GM19099 (cell line): ENCODE data around the gene INO80.

Experiments
- POLR2A ChIP-seq: IDR thresholded peaks from 3 replicates; pipeline ENCODE4 v1.6.1; 2011; ENCODE audit warnings: low read depth; ENCODE audit not compliant: insufficient read length; ENCODE audit errors: extremely low read depth

The INO80 gene

GRCh38 chr15:41024885-41025284, 91.2 kb downstream of the INO80 start:
- TF ChIP-seq POLR2A: no peak

GRCh38 chr15:41024131-41024530, 91.9 kb downstream of the INO80 start:
- TF ChIP-seq POLR2A: no peak

- TF ChIP-seq POLR2A: no peak
Measured at GRCh38 chr15:41022487-41023090, 93.5 kb downstream of the INO80 start.

DNA sequence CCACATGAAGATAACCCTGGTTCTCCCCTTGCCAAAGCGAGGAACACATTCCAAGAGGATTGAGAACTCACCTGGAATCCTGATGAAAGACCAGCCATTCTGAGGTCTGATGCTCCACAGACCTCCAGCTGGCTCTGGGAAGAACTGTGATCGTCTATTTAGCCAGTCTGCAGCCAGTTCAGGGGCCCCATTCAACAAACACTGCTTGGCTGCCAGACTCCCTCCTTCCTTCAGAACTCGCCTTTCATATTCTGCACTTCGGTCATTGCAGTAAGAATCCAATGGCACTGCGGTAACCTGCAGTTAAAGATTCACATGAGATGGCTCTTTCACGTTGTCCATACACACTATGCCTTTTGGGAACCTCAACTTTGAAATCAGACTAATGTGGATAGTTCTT, 95.3 kb downstream of the INO80 start:
- no peak for TF ChIP-seq POLR2A

DNA sequence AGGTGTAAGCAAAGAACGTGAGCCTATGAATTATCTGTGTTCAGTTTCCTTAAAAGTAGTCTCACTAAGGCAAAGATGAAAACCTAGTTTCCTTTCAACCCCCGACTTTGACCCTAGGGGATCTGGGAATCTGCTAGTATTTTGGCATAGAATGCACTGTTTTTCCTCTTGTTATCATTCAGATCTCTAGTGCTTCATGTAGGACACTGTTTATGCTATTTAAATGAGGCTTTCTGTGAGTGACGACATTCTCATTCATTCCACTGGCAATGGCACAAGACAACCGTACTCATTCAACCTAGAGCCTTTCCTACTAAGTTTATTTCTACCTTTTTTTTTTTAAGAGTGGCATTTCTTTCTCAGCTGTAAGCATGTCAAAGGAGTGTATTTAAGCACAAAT, 95.8 kb downstream of the INO80 start:
- no peak for TF ChIP-seq POLR2A

DNA sequence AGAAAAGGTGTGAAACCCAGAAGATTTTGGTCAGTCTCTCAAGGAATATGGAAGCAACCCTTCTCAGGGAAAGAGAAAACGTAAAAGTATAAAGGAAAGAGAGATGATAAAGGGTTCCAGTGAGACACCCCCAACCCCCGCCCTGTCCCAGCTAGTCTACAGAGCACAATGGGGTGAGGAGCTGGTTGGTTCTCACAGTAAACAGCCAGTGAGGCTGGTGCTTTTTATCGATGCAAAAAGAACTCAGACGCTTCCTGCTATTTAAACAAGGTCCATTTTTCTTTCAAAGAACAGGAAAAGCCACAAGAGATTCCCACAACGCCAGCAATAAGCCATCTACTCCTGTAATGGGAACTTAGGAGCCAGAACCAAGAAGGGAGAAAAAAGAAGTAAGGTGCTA, 96.9 kb downstream of the INO80 start:
- TF ChIP-seq POLR2A: no peak

DNA sequence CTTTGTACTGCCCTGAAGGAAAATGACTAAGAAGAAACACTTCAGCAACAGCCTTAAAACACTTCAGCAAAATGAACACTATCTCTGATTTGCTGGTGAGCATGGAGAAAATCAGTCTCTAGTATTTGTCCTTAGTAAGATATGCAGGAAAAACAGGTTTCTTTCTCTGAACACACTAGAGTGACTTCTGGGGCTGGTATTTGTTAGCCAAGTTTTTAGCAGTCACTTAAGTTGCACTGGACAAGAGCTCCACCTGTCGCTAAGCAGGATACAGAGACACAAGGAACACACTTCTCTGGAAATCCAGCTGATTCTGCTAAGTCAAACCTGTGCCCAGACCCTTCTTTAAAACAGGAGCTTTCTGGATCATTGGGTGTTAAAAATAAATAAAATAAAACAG, 97.5 kb downstream of the INO80 start:
- no peak for TF ChIP-seq POLR2A

DNA sequence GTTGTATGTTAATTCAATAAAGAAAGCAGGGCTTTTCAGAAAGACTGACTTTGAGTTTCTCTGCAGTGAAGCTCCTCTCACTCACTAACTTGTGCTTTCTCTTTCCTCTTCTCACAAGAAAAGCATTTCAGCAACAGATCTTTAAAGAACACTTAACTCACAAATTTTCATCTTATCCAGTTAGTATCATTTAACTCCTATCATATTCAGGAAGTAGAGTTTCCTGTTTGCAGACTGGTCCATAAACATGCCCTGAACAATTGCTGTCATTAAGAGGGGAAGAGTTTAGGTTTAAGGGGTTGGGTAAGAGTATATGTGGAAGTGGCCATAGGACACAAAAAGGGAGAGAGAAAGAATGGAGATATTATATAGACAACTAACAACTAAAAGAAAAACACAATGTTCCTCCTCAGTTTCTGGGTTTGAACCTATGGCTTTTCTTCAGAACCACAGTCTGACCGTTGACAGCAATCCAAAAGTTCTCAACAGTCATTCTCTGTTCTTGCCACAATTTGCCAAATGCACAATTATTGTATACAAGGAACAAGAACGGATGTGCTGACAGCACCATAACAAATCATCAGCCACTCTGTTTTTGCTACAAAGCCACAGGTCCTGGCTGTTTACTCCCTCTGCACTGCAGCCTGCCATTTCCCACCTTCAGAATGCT, 98.9 kb downstream of the INO80 start:
- no peak for TF ChIP-seq POLR2A

GRCh38 chr15:41013691-41014414, 102.2 kb downstream of the INO80 start:
- TF ChIP-seq POLR2A: no peak

DNA sequence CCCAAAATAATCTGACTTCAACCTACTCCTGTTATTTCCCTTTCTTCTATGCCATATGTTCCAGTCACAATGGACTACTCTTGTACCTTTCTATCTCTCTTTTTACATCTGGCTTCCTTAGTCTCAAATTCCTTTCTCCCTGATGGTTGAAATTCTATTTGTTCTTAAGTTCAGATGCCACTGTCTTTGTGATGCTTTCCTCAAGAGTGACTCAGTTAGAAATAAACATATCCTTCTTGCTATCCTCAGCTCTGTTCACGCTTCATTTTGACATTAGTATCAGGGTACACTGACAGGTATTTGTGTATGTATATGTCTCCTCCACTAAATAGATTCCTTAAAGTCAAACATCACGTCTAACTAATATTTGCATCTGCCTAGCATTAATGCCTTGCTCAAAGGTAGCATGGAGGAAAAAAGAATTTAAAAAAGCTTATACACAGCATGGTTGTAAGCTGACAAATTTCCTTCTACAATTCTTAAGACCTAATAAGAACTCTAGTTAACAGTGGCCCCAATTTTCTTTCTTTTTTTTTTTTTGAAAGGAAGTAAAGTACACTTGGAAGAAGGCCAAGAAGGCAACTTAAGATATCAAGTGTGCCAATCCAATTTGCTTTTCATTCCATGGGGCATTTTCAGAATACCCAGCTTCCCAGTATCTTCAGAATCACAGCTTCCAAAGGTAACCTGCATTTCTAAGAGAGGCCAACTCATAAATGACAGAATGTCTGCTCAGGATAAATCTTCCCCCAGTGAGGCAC, 104.8 kb downstream of the INO80 start:
- no peak for TF ChIP-seq POLR2A

DNA sequence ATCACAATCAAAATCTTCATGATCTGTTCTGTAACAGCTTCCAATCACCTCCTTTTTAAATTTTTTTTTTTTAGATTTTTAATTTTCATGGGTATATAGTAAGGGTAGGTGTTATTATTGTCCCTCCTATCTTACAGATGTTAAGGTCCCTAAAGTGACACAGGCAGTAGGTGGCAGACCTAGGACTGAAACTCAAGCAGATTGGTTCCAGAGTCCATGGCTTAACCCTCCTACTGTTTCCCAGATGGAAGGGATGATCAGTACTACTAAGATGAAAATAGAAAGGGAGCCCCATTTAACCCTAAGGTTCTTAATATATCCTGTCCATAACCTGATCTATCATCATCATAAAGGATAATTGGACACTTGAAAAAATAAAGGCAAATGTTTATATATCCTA, 105.7 kb downstream of the INO80 start:
- no peak for TF ChIP-seq POLR2A

GRCh38 chr15:41006479-41006878, 109.6 kb downstream of the INO80 start:
- TF ChIP-seq POLR2A: no peak

- no peak for TF ChIP-seq POLR2A
Measured at GRCh38 chr15:41004490-41004889, 111.6 kb downstream of the INO80 start.

DNA sequence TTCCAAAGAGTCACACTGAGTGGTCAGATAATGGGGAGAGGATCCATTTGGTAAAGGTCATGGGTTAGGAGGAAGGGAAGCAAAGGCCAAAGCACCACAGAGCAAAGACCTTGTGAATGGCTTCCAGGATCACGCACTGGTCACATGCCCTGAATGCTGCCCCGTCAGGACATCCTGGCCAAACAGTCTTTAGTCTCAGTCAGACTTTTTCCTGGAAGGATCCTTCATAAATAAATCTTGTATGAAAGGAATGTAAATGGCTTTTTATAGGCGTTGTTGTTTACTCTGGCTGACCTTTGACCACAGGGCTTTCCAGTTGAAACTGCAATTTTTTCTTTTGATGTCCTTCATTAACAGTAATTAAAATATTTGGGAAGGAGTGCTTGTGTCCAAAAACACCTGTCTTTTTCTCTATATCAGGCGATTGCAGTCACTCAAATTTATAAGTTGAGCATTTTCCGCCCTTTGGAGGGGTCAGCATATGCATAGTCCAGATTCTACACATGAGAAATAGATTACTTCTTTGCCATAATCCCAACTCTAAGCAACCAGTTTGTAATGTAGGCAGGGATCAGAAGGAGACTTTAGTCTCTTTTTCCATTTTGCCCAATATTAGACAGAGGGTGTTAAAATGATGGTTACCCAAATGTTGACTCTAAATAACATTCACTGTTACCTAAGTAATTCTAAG, 114.4 kb downstream of the INO80 start:
- no peak for TF ChIP-seq POLR2A

- TF ChIP-seq POLR2A: no peak
Measured at GRCh38 chr15:40999190-40999589, 116.9 kb downstream of the INO80 start.
